IMR-90 (cell line): ENCODE measurements around the gene COL9A3. TPM values are rescaled to one million over a fixed set of nuclear protein-coding genes. Genes with fewer than 3 reads are reported as not detected.
A peak's percentile ranks its signal among the peaks of the same experiment; 100 is the strongest.

Source experiments
- ATAC-seq: fragments of 200-7000 bp; cut with Tn5 transposase; 2 replicates; pipeline ENCODE4 v1.9.1; 2020; ENCODE audit warnings: low read depth, mild to moderate bottlenecking, moderate library complexity
- BruUV-seq: library from RNA; stranded (reverse); fragments of 400-500 nt; replicated peaks from 2 replicates; lab custom pipeline; 2021; lab: Mats Ljungman, UMichigan
- CTCF ChIA-PET: fragments of 300-600 bp; formaldehyde crosslinking; extraction: SDS; loops from one replicate; lab custom pipeline; 2021; ENCODE audit warnings: antibody characterized with exemption; lab: Yijun Ruan, JAX
- POLR2A ChIA-PET: fragments of 300-600 bp; sonication (Branson Sonifier 250); formaldehyde crosslinking; loops from one replicate; lab custom pipeline; 2022; ENCODE audit warnings: antibody characterized with exemption; ENCODE audit not compliant: unreplicated experiment; lab: Charles Lee
- DNase-seq: peaks from one replicate; pipeline ENCODE4 v3.0.0; 2013
- H2AFZ ChIP-seq: replicated peaks from 2 replicates; pipeline ENCODE3; 2013; ENCODE audit warnings: low read length, mild to moderate bottlenecking; ENCODE audit not compliant: poor library complexity
- H2AK5ac ChIP-seq: 2 replicates; pipeline ENCODE4 v1.6.1; 2013; ENCODE audit warnings: low read depth, low read length, inconsistent platforms
- H2AK9ac ChIP-seq: replicated peaks from 2 replicates; pipeline ENCODE3; 2013; ENCODE audit warnings: mild to moderate bottlenecking, low read depth, low read length, moderate library complexity; ENCODE audit not compliant: poor library complexity
- H2BK120ac ChIP-seq: 2 replicates; pipeline ENCODE4 v1.6.1; 2013; ENCODE audit warnings: low read depth, low read length, inconsistent platforms
- H2BK15ac ChIP-seq: 3 replicates; pipeline ENCODE4 v1.6.1; 2013; ENCODE audit warnings: low read depth, low read length, inconsistent platforms
- H2BK20ac ChIP-seq: 2 replicates; pipeline ENCODE4 v1.6.1; 2013; ENCODE audit warnings: low read depth, mild to moderate bottlenecking, inconsistent platforms, low read length, moderate library complexity
- H2BK5ac ChIP-seq: 2 replicates; pipeline ENCODE4 v1.6.1; 2013; ENCODE audit warnings: mild to moderate bottlenecking, low read depth, low read length, inconsistent platforms; ENCODE audit not compliant: poor library complexity, severe bottlenecking
- H3K14ac ChIP-seq: replicated peaks from 2 replicates; pipeline ENCODE4 v1.6.1; 2013; ENCODE audit warnings: low read depth, low read length, inconsistent platforms
- H3K18ac ChIP-seq: 2 replicates; pipeline ENCODE4 v1.6.1; 2013; ENCODE audit warnings: low read depth, low read length, control low read depth
- H3K23ac ChIP-seq: 2 replicates; pipeline ENCODE4 v1.6.1; 2013; ENCODE audit warnings: low read depth, low read length, inconsistent platforms
- H3K27ac ChIP-seq: 2 replicates; pipeline ENCODE4 v1.5.1; 2013; ENCODE audit warnings: mild to moderate bottlenecking, control low read depth, low read length; ENCODE audit not compliant: insufficient read depth
- H3K27me3 ChIP-seq: 2 replicates; pipeline ENCODE4 v1.6.1; 2013; ENCODE audit warnings: low read length; ENCODE audit not compliant: control insufficient read depth, insufficient read depth
- H3K36me3 ChIP-seq: 2 replicates; pipeline ENCODE4 v1.6.1; 2013; ENCODE audit warnings: low read length, mixed read lengths; ENCODE audit not compliant: control insufficient read depth, insufficient read depth
- H3K4ac ChIP-seq: 2 replicates; pipeline ENCODE4 v1.6.1; 2013; ENCODE audit warnings: low read depth, low read length, inconsistent platforms
- H3K4me1 ChIP-seq: 2 replicates; pipeline ENCODE4 v1.6.1; 2013; ENCODE audit warnings: low read length, mixed read lengths; ENCODE audit not compliant: control insufficient read depth, insufficient read depth
- H3K4me2 ChIP-seq: 2 replicates; pipeline ENCODE4 v1.6.1; 2013; ENCODE audit warnings: low read depth, mild to moderate bottlenecking, control low read depth, low read length, moderate library complexity
- H3K4me3 ChIP-seq: 2 replicates; pipeline ENCODE4 v1.5.1; 2013; ENCODE audit warnings: low read depth, mild to moderate bottlenecking, control low read depth, low read length, moderate library complexity; ENCODE audit not compliant: insufficient read depth
- H3K56ac ChIP-seq: 2 replicates; pipeline ENCODE4 v1.6.1; 2013; ENCODE audit warnings: low read length, inconsistent platforms; ENCODE audit not compliant: insufficient read depth; ENCODE audit errors: extremely low read depth
- H3K79me1 ChIP-seq, 2 experiments: 2 replicates each; pipeline ENCODE4 v1.6.1; 2013; ENCODE audit warnings: low read length in 2 of 2, inconsistent platforms in 1 of 2, low read depth in 1 of 2
- H3K9ac ChIP-seq: 2 replicates; pipeline ENCODE4 v1.6.1; 2013; ENCODE audit warnings: low read depth, low read length, control low read depth
- H3K9me1 ChIP-seq: 2 replicates; pipeline ENCODE4 v1.6.1; 2013; ENCODE audit warnings: low read length, inconsistent platforms; ENCODE audit not compliant: insufficient read depth
- H3K9me3 ChIP-seq: 2 replicates; pipeline ENCODE4 v1.6.1; 2013; ENCODE audit warnings: low read length; ENCODE audit not compliant: control insufficient read depth, insufficient read depth
- H4K20me1 ChIP-seq: 2 replicates; pipeline ENCODE4 v1.6.1; 2013; ENCODE audit warnings: low read length, inconsistent platforms; ENCODE audit not compliant: insufficient read depth
- H4K5ac ChIP-seq: 2 replicates; pipeline ENCODE4 v1.6.1; 2013; ENCODE audit warnings: mild to moderate bottlenecking, low read depth, low read length, control low read depth
- H4K8ac ChIP-seq, 2 experiments: 2 replicates each; pipeline ENCODE4 v1.6.1; 2013; ENCODE audit warnings: low read depth in 2 of 2, low read length in 2 of 2, control low read depth in 1 of 2, inconsistent platforms in 1 of 2
- H4K91ac ChIP-seq: 2 replicates; pipeline ENCODE4 v1.6.1; 2013; ENCODE audit warnings: low read depth, low read length, inconsistent platforms; ENCODE audit not compliant: insufficient read depth
- CEBPB ChIP-seq: IDR thresholded peaks from 2 replicates; pipeline ENCODE4 v1.6.1; 2012; ENCODE audit warnings: low read depth, low read length, improper control_type of control experiment
- CHD1 ChIP-seq: IDR thresholded peaks from 2 replicates; pipeline ENCODE4 v1.6.1; 2012; ENCODE audit warnings: low read depth, low read length, improper control_type of control experiment
- FOS ChIP-seq: fragments of 150-350 bp; IDR thresholded peaks from 2 replicates; pipeline ENCODE4 v1.6.1; 2016; ENCODE audit warnings: low read depth, low read length
- MAFK ChIP-seq: IDR thresholded peaks from 2 replicates; pipeline ENCODE4 v1.6.1; 2012; ENCODE audit warnings: low read depth, low read length, improper control_type of control experiment
- MAZ ChIP-seq: IDR thresholded peaks from 2 replicates; pipeline ENCODE4 v1.6.1; 2012; ENCODE audit warnings: low read depth, mild to moderate bottlenecking, low read length, improper control_type of control experiment, moderate library complexity, borderline replicate concordance
- MXI1 ChIP-seq: IDR thresholded peaks from 2 replicates; pipeline ENCODE4 v1.6.1; 2012; ENCODE audit warnings: low read depth, mild to moderate bottlenecking, low read length, moderate library complexity, borderline replicate concordance
- NFE2L2 ChIP-seq: fragments of 150-350 bp; IDR thresholded peaks from 2 replicates; pipeline ENCODE4 v1.6.1; 2016; ENCODE audit warnings: low read depth, mild to moderate bottlenecking, low read length
- POLR2A ChIP-seq: IDR thresholded peaks from 2 replicates; pipeline ENCODE4 v1.6.1; 2012; ENCODE audit warnings: mild to moderate bottlenecking, low read depth, low read length
- RAD21 ChIP-seq: IDR thresholded peaks from 2 replicates; pipeline ENCODE4 v1.6.1; 2012; ENCODE audit warnings: low read length, improper control_type of control experiment
- RCOR1 ChIP-seq: IDR thresholded peaks from 2 replicates; pipeline ENCODE4 v1.6.1; 2012; ENCODE audit warnings: mild to moderate bottlenecking, low read length, improper control_type of control experiment; ENCODE audit not compliant: insufficient replicate concordance
- RFX5 ChIP-seq: IDR thresholded peaks from 2 replicates; pipeline ENCODE4 v1.8.0; 2012; ENCODE audit warnings: low read depth, mild to moderate bottlenecking, low read length, moderate library complexity
- WGBS, 2 experiments: methylation state at CpG; one replicate each; pipeline versions ENCODE4 v1.1.5 to v1.1.7; 2013; ENCODE audit warnings: missing lambda C conversion rate in 2 of 2; ENCODE audit not compliant: insufficient read length in 1 of 2; ENCODE audit errors: extremely low coverage in 2 of 2; 5-methylcytosine and 5-hydroxymethylcytosine counted together
- dilution Hi-C: fragments of 300-500 bp; cut with HindIII; formaldehyde crosslinking; loops from one replicate; pipeline ENCODE4 v1.14.3; 2018; ENCODE audit warnings: low sequenced_read_pairs; ENCODE audit not compliant: unreplicated experiment
- in situ Hi-C: fragments of 300-500 bp; cut with MboI; formaldehyde crosslinking; loops from 3 replicates; pipeline ENCODE4 v1.14.3; 2019; ENCODE audit warnings: low sequenced_read_pairs, inconsistent platforms, mixed read lengths
- intact Hi-C: fragments of 100-400 bp; cut with micrococcal nuclease; formaldehyde crosslinking; loops from 2 replicates; pipeline ENCODE4 v1.10.0; 2022
- polyA plus RNA-seq, 3 experiments: library from polyadenylated mRNA; depleted of rRNA; stranded (reverse); fragments of >200 nt; gene quantifications; 2 replicates each; pipeline ENCODE4 v1.2.3, GENCODE V29; 2012; ENCODE audit warnings: low replicate concordance in 1 of 3
- total RNA-seq: library from RNA; depleted of rRNA; stranded (reverse); fragments of >200 nt; gene quantifications from 2 replicates; pipeline ENCODE4 v1.2.3, GENCODE V29; 2012
- TF ChIP-seq, protein P1 (sequence below): fragments of 150-350 bp; IDR thresholded peaks from 2 replicates; pipeline ENCODE4 v1.6.1; 2016; ENCODE audit warnings: low read depth, mild to moderate bottlenecking, low read length, moderate library complexity, borderline replicate concordance
- TF ChIP-seq, protein P2 (sequence below): fragments of 150-350 bp; IDR thresholded peaks from 2 replicates; pipeline ENCODE4 v1.6.1; 2017; ENCODE audit warnings: mild to moderate bottlenecking, antibody characterized with exemption, low read length, low read depth
- TF ChIP-seq, protein P3 (sequence below): conservative IDR thresholded peaks from 2 replicates; pipeline ENCODE4 v1.5.1; 2012; ENCODE audit warnings: mild to moderate bottlenecking, low read depth, low read length, improper control_type of control experiment

Gene COL9A3
- total and polyA plus RNA-seq, 2 of the 4 experiments (the other 2 are of a cell fraction), result 0.36 to 1.4 TPM

DNA sequence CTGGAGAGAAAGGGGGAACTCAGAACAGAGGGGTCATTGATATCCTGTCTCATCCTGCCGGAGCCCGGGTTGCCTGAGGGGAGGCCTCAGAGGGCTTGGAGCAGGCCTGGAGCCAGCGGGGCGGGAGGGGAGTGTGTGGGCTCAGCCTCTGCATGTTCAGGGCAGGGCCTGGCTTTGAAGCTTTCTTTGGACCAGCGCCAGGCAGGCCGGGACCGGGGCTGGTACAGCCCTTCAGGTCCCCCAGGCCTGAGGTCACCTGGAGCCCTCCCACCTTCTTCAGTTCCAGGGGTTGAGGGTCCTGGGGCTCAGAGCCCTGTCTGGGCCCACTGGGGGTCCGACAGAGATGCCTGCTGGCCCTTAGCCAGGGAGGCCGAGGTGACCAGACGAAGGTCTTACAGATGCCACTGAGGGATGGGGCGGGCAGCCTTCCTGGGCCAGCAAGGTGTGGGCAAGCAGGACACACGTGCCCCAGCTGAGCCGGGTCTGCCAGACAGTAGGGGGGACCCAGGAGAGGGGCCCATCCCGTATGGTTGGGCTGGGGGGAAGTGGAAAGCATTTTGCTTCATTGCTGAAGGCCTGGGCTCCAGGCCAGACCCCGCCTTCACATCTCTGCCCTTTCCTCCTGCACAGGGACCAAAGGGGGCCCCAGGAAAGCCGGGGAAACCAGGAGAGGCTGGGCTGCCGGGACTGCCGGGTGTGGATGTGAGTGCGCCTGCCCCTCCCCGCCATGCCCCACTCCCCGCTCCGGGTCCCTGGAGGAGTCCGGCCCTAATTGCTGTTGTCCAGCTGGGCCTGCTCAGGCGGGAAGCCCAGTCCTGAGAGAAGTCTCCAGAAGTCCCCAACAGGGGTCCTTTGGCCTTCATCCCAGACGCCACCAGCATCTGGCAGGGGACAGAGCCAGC lies 2.0 kb downstream of the COL9A3 start:
- Histone ChIP-seq H3K27me3 (peaks cover 23% of the 10 kb centered on the region), H3K56ac (no peak overlapping the region), H3K27ac (no peak overlapping the region), H4K20me1 (peaks cover 3% of the 10 kb centered on the region; the same call in 1 of the 2 replicates), H3K79me1 (no peaks in the 10 kb centered on the region), H3K9ac (no peak overlapping the region), H3K36me3 (no peaks in the 10 kb centered on the region; the same call in 1 of the 2 replicates), H2BK20ac (no peak overlapping the region), H3K4me3 (no peak overlapping the region), H2AFZ (peak overlapping the region; percentile 75), H4K8ac (no peak overlapping the region; a peak in 1 of 4 replicates), H3K4me1 (peaks cover 20% of the 10 kb centered on the region), H3K23ac (no peak overlapping the region), H3K9me3 (no peaks in the 10 kb centered on the region), H4K91ac (peak overlapping the region; percentile 46; the same call in 1 of the 2 replicates), H2AK5ac (no peak overlapping the region), H4K5ac (no peak overlapping the region), H3K4ac (peak overlapping the region; percentile 36), H3K14ac (no peak overlapping the region), H2BK15ac (peak overlapping the region; percentile 4; the same call in 1 of the 3 replicates), H2BK5ac (no peak overlapping the region), H2BK120ac (no peak overlapping the region), H2AK9ac (peak overlapping the region; percentile 8), H3K4me2 (no peak overlapping the region; the same call in 1 of the 2 replicates), H3K9me1 (no peaks in the 10 kb centered on the region), H3K18ac (no peak overlapping the region)
- BruUV-seq, result no TSS peak
- CTCF ChIA-PET, result no interaction called here
- DNase-seq (peak; percentile 9), ATAC-seq (peak; percentile 15)
- dilution Hi-C loops, result no loop called here
- in situ Hi-C loops, result no loop called here
- POLR2A ChIA-PET, result no interaction called here
- intact Hi-C loops, result no loop called here
- 39% methylated on average over 7 of the region's 25 CpGs; no CpG with 5 or more reads in 1 of the 2 experiments for WGBS, 2 experiments
- TF ChIP-seq CEBPB, result no peak
- TF ChIP-seq RCOR1, result no peak
- no peak for TF ChIP-seq MXI1
- TF ChIP-seq RFX5, result no peak
- no peak for TF ChIP-seq FOS
- no peak for TF ChIP-seq MAZ
- TF ChIP-seq, protein P1, sequence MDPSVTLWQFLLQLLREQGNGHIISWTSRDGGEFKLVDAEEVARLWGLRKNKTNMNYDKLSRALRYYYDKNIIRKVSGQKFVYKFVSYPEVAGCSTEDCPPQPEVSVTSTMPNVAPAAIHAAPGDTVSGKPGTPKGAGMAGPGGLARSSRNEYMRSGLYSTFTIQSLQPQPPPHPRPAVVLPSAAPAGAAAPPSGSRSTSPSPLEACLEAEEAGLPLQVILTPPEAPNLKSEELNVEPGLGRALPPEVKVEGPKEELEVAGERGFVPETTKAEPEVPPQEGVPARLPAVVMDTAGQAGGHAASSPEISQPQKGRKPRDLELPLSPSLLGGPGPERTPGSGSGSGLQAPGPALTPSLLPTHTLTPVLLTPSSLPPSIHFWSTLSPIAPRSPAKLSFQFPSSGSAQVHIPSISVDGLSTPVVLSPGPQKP, result no peak
- TF ChIP-seq, protein P2, sequence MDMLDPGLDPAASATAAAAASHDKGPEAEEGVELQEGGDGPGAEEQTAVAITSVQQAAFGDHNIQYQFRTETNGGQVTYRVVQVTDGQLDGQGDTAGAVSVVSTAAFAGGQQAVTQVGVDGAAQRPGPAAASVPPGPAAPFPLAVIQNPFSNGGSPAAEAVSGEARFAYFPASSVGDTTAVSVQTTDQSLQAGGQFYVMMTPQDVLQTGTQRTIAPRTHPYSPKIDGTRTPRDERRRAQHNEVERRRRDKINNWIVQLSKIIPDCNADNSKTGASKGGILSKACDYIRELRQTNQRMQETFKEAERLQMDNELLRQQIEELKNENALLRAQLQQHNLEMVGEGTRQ, result no peak
- TF ChIP-seq NFE2L2, result no peak
- no peak for TF ChIP-seq RAD21
- TF ChIP-seq POLR2A, result no peak
- no peak for TF ChIP-seq CHD1
- TF ChIP-seq, protein P3, sequence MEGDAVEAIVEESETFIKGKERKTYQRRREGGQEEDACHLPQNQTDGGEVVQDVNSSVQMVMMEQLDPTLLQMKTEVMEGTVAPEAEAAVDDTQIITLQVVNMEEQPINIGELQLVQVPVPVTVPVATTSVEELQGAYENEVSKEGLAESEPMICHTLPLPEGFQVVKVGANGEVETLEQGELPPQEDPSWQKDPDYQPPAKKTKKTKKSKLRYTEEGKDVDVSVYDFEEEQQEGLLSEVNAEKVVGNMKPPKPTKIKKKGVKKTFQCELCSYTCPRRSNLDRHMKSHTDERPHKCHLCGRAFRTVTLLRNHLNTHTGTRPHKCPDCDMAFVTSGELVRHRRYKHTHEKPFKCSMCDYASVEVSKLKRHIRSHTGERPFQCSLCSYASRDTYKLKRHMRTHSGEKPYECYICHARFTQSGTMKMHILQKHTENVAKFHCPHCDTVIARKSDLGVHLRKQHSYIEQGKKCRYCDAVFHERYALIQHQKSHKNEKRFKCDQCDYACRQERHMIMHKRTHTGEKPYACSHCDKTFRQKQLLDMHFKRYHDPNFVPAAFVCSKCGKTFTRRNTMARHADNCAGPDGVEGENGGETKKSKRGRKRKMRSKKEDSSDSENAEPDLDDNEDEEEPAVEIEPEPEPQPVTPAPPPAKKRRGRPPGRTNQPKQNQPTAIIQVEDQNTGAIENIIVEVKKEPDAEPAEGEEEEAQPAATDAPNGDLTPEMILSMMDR, result no peak
- TF ChIP-seq MAFK, result no peak
